Heart right ventricle (tissue), 16 donors: Measurements from ENCODE around the gene SATB1. TPM values are rescaled to one million over a fixed set of nuclear protein-coding genes. Genes with fewer than 3 reads are reported as not detected.

Experiments
- ATAC-seq, 8 donors: fragments of 200-7000 bp; cut with Tn5 transposase; one replicate each; pipeline ENCODE4 v1.9.1; 2020; ENCODE audit warnings: mild to moderate bottlenecking in 8 of 8, moderate library complexity in 8 of 8, moderate number of reproducible peaks in 1 of 8
- DNase-seq, 2 donors: peaks; one replicate each; pipeline ENCODE4 v3.0.0-alpha.2; 2020
- H3K27ac ChIP-seq, 10 donors: fragments of 200-600 bp; sonication (generic) in 2 of 10; one replicate each; pipeline versions ENCODE4 v1.5.0 to v1.8.0; 2020 to 2022; ENCODE audit warnings: mild to moderate bottlenecking in 3 of 10
- H3K27me3 ChIP-seq, 7 donors: fragments of 200-600 bp; one replicate each; pipeline ENCODE4 v1.8.0; 2021 to 2022; ENCODE audit warnings: mild to moderate bottlenecking in 2 of 7
- H3K36me3 ChIP-seq, 9 donors: fragments of 200-600 bp; sonication (generic) in 1 of 9; one replicate each; pipeline versions ENCODE4 v1.5.0 to v1.8.0; 2020 to 2022; ENCODE audit warnings: mild to moderate bottlenecking in 2 of 9
- H3K4me1 ChIP-seq, 9 donors: fragments of 200-600 bp; sonication (generic) in 1 of 9; one replicate each; pipeline versions ENCODE4 v1.5.0 to v1.8.0; 2020 to 2022; ENCODE audit warnings: mild to moderate bottlenecking in 4 of 9
- H3K4me3 ChIP-seq, 10 donors: fragments of 200-600 bp; sonication (generic) in 2 of 10; one replicate each; pipeline versions ENCODE4 v1.5.0 to v1.8.0; 2020 to 2022; ENCODE audit warnings: mild to moderate bottlenecking in 7 of 10, moderate library complexity in 2 of 10
- H3K9me3 ChIP-seq, 11 donors: fragments of 200-600 bp in 10 of 11; sonication (generic) in 2 of 11; one replicate each; pipeline versions ENCODE4 v1.5.0 to v1.8.0; 2013 to 2022; ENCODE audit warnings: mild to moderate bottlenecking in 2 of 11, control low read depth in 1 of 11, moderate library complexity in 1 of 11
- CTCF ChIP-seq, 9 donors: fragments of 200-600 bp; sonication (generic) in 2 of 9; IDR thresholded peaks; one replicate each; pipeline versions ENCODE4 v1.5.0 to v1.8.0; 2021 to 2022; ENCODE audit warnings: antibody characterized with exemption in 9 of 9, mild to moderate bottlenecking in 5 of 9, moderate library complexity in 1 of 9
- WGBS, 2 donors: extraction: QIAGEN DNeasy Blood & Tissue Kit; methylation state at CpG; one replicate each; pipeline ENCODE4 v1.1.7; 2013; ENCODE audit warnings: inconsistent platforms in 1 of 2; 5-methylcytosine and 5-hydroxymethylcytosine counted together
- intact Hi-C, 10 donors: fragments of 100-400 bp; cut with DNase I; formaldehyde crosslinking; loops; one replicate each; pipeline versions ENCODE4 v1.11.1 to v1.14.2; 2022
- polyA plus RNA-seq, 2 donors: library from polyadenylated mRNA; stranded (reverse); fragments of 200-250 nt; gene quantifications; one replicate each; pipeline ENCODE4 v1.2.3, GENCODE V29; 2013
- total RNA-seq, 10 donors: library from RNA; stranded (reverse); fragmentation: NEBNext Ultra II Directional in 3 of 10; extraction: Animal tissue kit (Norgen Biotek cat#: 25700) in 3 of 10; gene quantifications; one replicate each; pipeline versions ENCODE4 v1.2.1 to v1.2.4, GENCODE V29; 2021 to 2023
- donor health status: Arrhythmogenic right ventricular cardiomyopathy.
- donor health status: ischemic (EF 13 %, LVEDD 7.1; RV severe dilation, severe dysfunction).
- donor health status: healthy with polysubstance abuse.
- donor health status: DM: no; HTN: yes; CAD: no.
- donor health status: DM: no; HTN: no; CAD: no.
- donor health status: ischemic (EF 25% LVEDD 6.9; RV normal size, moderate dysfunction).
- donor health status: ischemic (EF 25% LVEDD 5.7; RV mildly dilated, moderate dysfunction).
- donor health status: healthy.
- donor health status: DM: yes; HTN: yes; CAD: no.
- donor health status: Ischemic cardiomyopathy.
- donor health status: ischemic (EF 35%, LVEDD 5.7; RV mildly dilated, moderate dysfunction).
- donor health status: nonischemic (EF 11% LVEDD 7.7; RV severe dilation, severe dysfunction).
- donor health status: DM: yes; HTN: yes; CAD: no.
- donor health status: PGD.
- donor health status: ischemic (EF 29% LVEDD 5.4; RV normal size, mild dysfunction).
- donor health status: nonischemic (EF 23%, LVEDD 6.1; RV moderate dilation, normal function).

Gene SATB1
- total and polyA plus RNA-seq, 12 donors, result 8.8 to 73.7 (median 49.5) TPM

DNA sequence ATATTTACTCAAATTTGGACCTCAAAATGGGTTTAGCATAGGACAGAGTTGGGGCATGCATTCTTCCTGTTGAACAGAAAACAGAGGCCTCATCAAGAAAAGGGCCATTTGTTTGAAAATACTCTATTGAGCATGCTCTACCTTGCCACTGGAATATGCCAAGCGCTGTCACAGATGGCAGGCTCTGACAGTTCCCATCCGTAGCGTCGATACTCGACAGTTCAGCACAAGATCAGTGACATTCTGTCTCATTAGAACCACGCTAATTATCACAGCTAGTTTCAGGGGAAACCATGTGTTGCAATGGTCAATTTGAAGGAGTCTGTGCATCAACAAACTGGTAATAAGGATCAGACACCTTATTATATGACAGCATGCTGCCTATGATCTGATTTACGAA, 54.5 kb downstream of the SATB1 start:
- H3K9me3 ChIP-seq, result no peaks in the 10 kb centered on the region
- 91 to 96% methylated on average over 7 of the region's 7 CpGs for WGBS, 2 donors
- no peaks in the 10 kb centered on the region for H3K4me1 ChIP-seq
- peaks cover 0 to 74% (median 14%) of the 10 kb centered on the region in 9 donors for H3K36me3 ChIP-seq
- ATAC-seq, result no peak
- no peak overlapping the region for H3K27ac ChIP-seq
- H3K27me3 ChIP-seq, result no peaks in the 10 kb centered on the region
- DNase-seq, result no peak
- intact Hi-C loops, result no loop called here
- H3K4me3 ChIP-seq, result no peak overlapping the region
- no peak for TF ChIP-seq CTCF (IDR thresholded peaks at IDR 0.05)

GRCh38 chr3:18369551-18370185, 55.5 kb downstream of the SATB1 start:
- 85 to 86% methylated on average over 13 of the region's 13 CpGs for WGBS, 2 donors
- Histone ChIP-seq H3K9me3 (no peaks in the 10 kb centered on the region), H3K4me1 (no peaks in the 10 kb centered on the region), H3K27ac (no peak overlapping the region), H3K4me3 (no peak overlapping the region), H3K27me3 (no peaks in the 10 kb centered on the region), H3K36me3 (peaks cover 0 to 64% (median 7%) of the 10 kb centered on the region in 9 donors)
- no peak for TF ChIP-seq CTCF (IDR thresholded peaks at IDR 0.05)
- no peak for DNase-seq
- intact Hi-C loops, result no loop called here
- no peak for ATAC-seq

- H3K9me3 ChIP-seq, result no peaks in the 10 kb centered on the region
These were observed 58.9 kb downstream of the SATB1 start for GRCh38 chr3:18366258-18366657.

GRCh38 chr3:18363338-18363737, 61.8 kb downstream of the SATB1 start:
- no peak for TF ChIP-seq CTCF (IDR thresholded peaks at IDR 0.05)
- intact Hi-C loops, result no loop called here
- H3K27me3 ChIP-seq, result no peaks in the 10 kb centered on the region
- WGBS, 2 donors, result 93 to 100% methylated on average over 2 of the region's 2 CpGs
- H3K4me1 ChIP-seq, result peaks cover 0 to 7% (median 0%) of the 10 kb centered on the region in 9 donors
- ATAC-seq (no peak), DNase-seq (no peak)
- no peaks in the 10 kb centered on the region for H3K9me3 ChIP-seq
- no peak overlapping the region for H3K4me3 ChIP-seq
- peaks cover 0 to 41% (median 7%) of the 10 kb centered on the region in 9 donors for H3K36me3 ChIP-seq
- no peak overlapping the region for H3K27ac ChIP-seq

More at GRCh38 chr3:18366258-18366657, 58.9 kb downstream of the SATB1 start:
- DNase-seq (no peak), ATAC-seq (no peak)
- no peak overlapping the region for H3K4me3 ChIP-seq
- no peak for TF ChIP-seq CTCF (IDR thresholded peaks at IDR 0.05)
- no peak overlapping the region for H3K27ac ChIP-seq
- intact Hi-C loops, result no loop called here
- no peaks in the 10 kb centered on the region for H3K4me1 ChIP-seq
- H3K36me3 ChIP-seq, result peaks cover 0 to 44% (median 7%) of the 10 kb centered on the region in 9 donors
- H3K27me3 ChIP-seq, result no peaks in the 10 kb centered on the region
- 94% methylated on average over 3 of the region's 3 CpGs for WGBS, 2 donors
